ENCODE results near the gene CIITA. TPM values are rescaled to one million over a fixed set of nuclear protein-coding genes. Genes with fewer than 3 reads are reported as not detected.
"Not testable (repeated sequence)": the region's sequence is repeated elsewhere in the genome, so short reads cannot be mapped to it uniquely, and the experiment has no call there.

Gene CIITA
- total RNA-seq, 1 experiment from 2014 or later = 0.26 TPM

- no peak for TF ChIP-seq ETV6 (CRISPR knock-in tag; IDR thresholded peaks at IDR 0.05)
Measured at GRCh38 chr16:10939649-10940234, 62.7 kb downstream of the CIITA start (continued).

- ATAC-seq = no peak
- Mint-ChIP-seq H3K9me3 (no peaks in the 10 kb centered on the region), H3K4me3 (peak overlapping the region; percentile 95), H3K27ac (no peak overlapping the region), H3K36me3 (peaks cover 9% of the 10 kb centered on the region; the same call in 1 of the 2 replicates), H3K4me1 (peaks cover 39% of the 10 kb centered on the region), H3K27me3 (ENCODE audit: low read depth) (peaks cover 3% of the 10 kb centered on the region; the same call in 1 of the 2 replicates)
- CTCF ChIA-PET = interaction anchor here (1.3 to 3.7 kb wide), 2 partner anchors 8 to 22 kb away, joined by 4 to 38 read pairs; no protein-coding TSS in a partner anchor
- DNase-seq (ENCODE audit: low spot score) = no peak
- POLR2A ChIA-PET = no interaction called here
- TF ChIP-seq AR (CRISPR knock-in tag; IDR thresholded peaks at IDR 0.05) = no peak
- TF ChIP-seq PRRX2 (CRISPR knock-in tag; IDR thresholded peaks at IDR 0.05) = no peak
- TF ChIP-seq ZNF317 (CRISPR knock-in tag; IDR thresholded peaks at IDR 0.05; ENCODE audit: borderline replicate concordance, low read depth) = no peak
- TF ChIP-seq ETV6 (CRISPR knock-in tag; IDR thresholded peaks at IDR 0.05) = no peak
- no peak for TF ChIP-seq ZNF219 (CRISPR knock-in tag; IDR thresholded peaks at IDR 0.05; ENCODE audit: borderline replicate concordance)
- TF ChIP-seq USF2 (CRISPR knock-in tag; IDR thresholded peaks at IDR 0.05) = no peak
- TF ChIP-seq GABPB1 (CRISPR knock-in tag; IDR thresholded peaks at IDR 0.05) = no peak
- TF ChIP-seq JUN (CRISPR knock-in tag; IDR thresholded peaks at IDR 0.05) = no peak
- TF ChIP-seq RELA (CRISPR knock-in tag; IDR thresholded peaks at IDR 0.05; ENCODE audit: borderline replicate concordance) = no peak
- TF ChIP-seq ERG (CRISPR knock-in tag; IDR thresholded peaks at IDR 0.05) = no peak
Measured at GRCh38 chr16:10940501-10941079, 63.6 kb downstream of the CIITA start.

- Mint-ChIP-seq H3K4me3 (peak overlapping the region; percentile 95), H3K36me3 (peaks cover 9% of the 10 kb centered on the region; the same call in 1 of the 2 replicates), H3K27ac (peak overlapping the region; percentile 53; the same call in 1 of the 2 replicates), H3K4me1 (peaks cover 46% of the 10 kb centered on the region), H3K27me3 (ENCODE audit: low read depth) (peaks cover 3% of the 10 kb centered on the region; the same call in 1 of the 2 replicates), H3K9me3 (no peaks in the 10 kb centered on the region)
- ChIA-PET CTCF (interaction anchor here (1.0 to 3.7 kb wide), 4 partner anchors 9 to 120 kb away, joined by 3 to 38 read pairs (median 4); no protein-coding TSS in a partner anchor), POLR2A (no interaction called here)
- TF ChIP-seq SP1 (CRISPR knock-in tag; conservative IDR thresholded peaks at IDR 0.05) (no peak), ZNF121 (CRISPR knock-in tag; IDR thresholded peaks at IDR 0.05) (peak; percentile 42; the same call in 1 of the 2 replicates), SOX15 (CRISPR knock-in tag; IDR thresholded peaks at IDR 0.05) (no peak), TEAD1 (CRISPR knock-in tag; IDR thresholded peaks at IDR 0.05) (no peak), ZNF138 (CRISPR knock-in tag; conservative IDR thresholded peaks at IDR 0.05) (no peak), RORB (CRISPR knock-in tag; IDR thresholded peaks at IDR 0.05) (no peak)
- DNase-seq (ENCODE audit: low spot score) (no peak), ATAC-seq (no peak; the same call in 1 of the 2 replicates)
Measured at GRCh38 chr16:10941127-10941933, 64.3 kb downstream of the CIITA start.

- Mint-ChIP-seq H3K4me1 (peaks cover 51% of the 10 kb centered on the region), H3K4me3 (peak overlapping the region; percentile 95)
- CTCF ChIA-PET = interaction anchor here (0.6 to 3.7 kb wide), 15 partner anchors 11 to 1153 kb away, joined by 3 to 38 read pairs (median 3); partner anchors contain the start of gene SOCS1
- not testable (repeated sequence) for H3K9me3 Mint-ChIP-seq; H3K36me3 Mint-ChIP-seq; H3K27ac Mint-ChIP-seq; DNase-seq (ENCODE audit: low spot score); ATAC-seq; H3K27me3 Mint-ChIP-seq (ENCODE audit: low read depth)
- POLR2A ChIA-PET = interaction anchor here (0.5 to 1.0 kb wide), 3 partner anchors 23 to 82 kb away, joined by 3 to 5 read pairs (median 4); no protein-coding TSS in a partner anchor
Measured at GRCh38 chr16:10941935-10942351, 64.9 kb downstream of the CIITA start.
